GM23338 (cell line): Measurements from ENCODE around the gene LEKR1. TPM values are rescaled to one million over a fixed set of nuclear protein-coding genes. Genes with fewer than 3 reads are reported as not detected.

Experiments used
- ATAC-seq: fragments of 200-7000 bp; cut with Tn5 transposase; 3 replicates; pipeline ENCODE4 v1.9.1; 2020
- DNase-seq: peaks from one replicate; pipeline ENCODE4 v3.0.0-alpha.2; 2015; ENCODE audit warnings: low spot score
- H2AFZ ChIP-seq: fragments of 200-600 bp; sonication (generic); 2 replicates; pipeline ENCODE4 v1.8.0; 2016; ENCODE audit warnings: antibody characterized with exemption, mild to moderate bottlenecking, moderate library complexity
- H3F3A ChIP-seq: fragments of 200-600 bp; sonication (generic); replicated peaks from 2 replicates; pipeline ENCODE4 v1.8.0; 2017; ENCODE audit warnings: antibody characterized with exemption, mixed run types, low read depth
- H3K27ac ChIP-seq: fragments of 200-600 bp; sonication (generic); 2 replicates; pipeline ENCODE4 v1.6.1; 2016; ENCODE audit warnings: low read depth
- H3K27me3 ChIP-seq: fragments of 200-600 bp; sonication (generic); 2 replicates; pipeline ENCODE4 v1.8.0; 2016; ENCODE audit warnings: mild to moderate bottlenecking, mixed run types, moderate library complexity; ENCODE audit not compliant: insufficient read depth
- H3K36me3 ChIP-seq: fragments of 200-600 bp; sonication (generic); 2 replicates; pipeline ENCODE4 v1.8.0; 2016; ENCODE audit warnings: mild to moderate bottlenecking; ENCODE audit not compliant: insufficient read depth
- H3K4me1 ChIP-seq: fragments of 200-600 bp; sonication (generic); 2 replicates; pipeline ENCODE4 v1.8.0; 2016; ENCODE audit warnings: mild to moderate bottlenecking, moderate library complexity; ENCODE audit not compliant: insufficient read depth
- H3K4me2 ChIP-seq: fragments of 200-600 bp; sonication (generic); 2 replicates; pipeline ENCODE4 v1.7.1; 2017; ENCODE audit warnings: mixed run types
- H3K4me3 ChIP-seq: fragments of 200-600 bp; sonication (generic); 2 replicates; pipeline ENCODE4 v1.6.1; 2016; ENCODE audit warnings: mixed run types
- H3K79me2 ChIP-seq: fragments of 200-600 bp; sonication (generic); replicated peaks from 2 replicates; pipeline ENCODE4 v1.8.0; 2017; ENCODE audit warnings: mild to moderate bottlenecking; ENCODE audit not compliant: insufficient read depth
- H3K9me2 ChIP-seq: fragments of 200-600 bp; sonication (generic); 2 replicates; pipeline ENCODE4 v1.8.0; 2017; ENCODE audit not compliant: insufficient read depth
- H4K20me1 ChIP-seq: fragments of 200-600 bp; sonication (generic); replicated peaks from 2 replicates; pipeline ENCODE4 v1.8.0; 2017; ENCODE audit warnings: mild to moderate bottlenecking; ENCODE audit not compliant: insufficient read depth
- H3K27ac Mint-ChIP-seq: 2 replicates; pipeline ENCODE4 v1.8.0; 2020; ENCODE audit warnings: inconsistent platforms, mild to moderate bottlenecking, moderate library complexity, mixed read lengths
- H3K27me3 Mint-ChIP-seq: 3 replicates; pipeline ENCODE4 v1.8.0; 2022; ENCODE audit warnings: low read depth, mild to moderate bottlenecking, moderate library complexity, mixed read lengths, inconsistent platforms; ENCODE audit not compliant: insufficient read depth, poor library complexity
- H3K36me3 Mint-ChIP-seq: 3 replicates; pipeline ENCODE4 v1.8.0; 2021; ENCODE audit warnings: low read depth, mild to moderate bottlenecking, inconsistent platforms, moderate library complexity, mixed read lengths
- H3K4me1 Mint-ChIP-seq: 3 replicates; pipeline ENCODE4 v1.8.0; 2020; ENCODE audit warnings: mild to moderate bottlenecking, inconsistent platforms, mixed read lengths
- H3K4me3 Mint-ChIP-seq: 3 replicates; pipeline ENCODE4 v1.8.0; 2021; ENCODE audit warnings: moderate library complexity, mild to moderate bottlenecking, inconsistent platforms, mixed read lengths
- H3K9me3 Mint-ChIP-seq: 3 replicates; pipeline ENCODE4 v1.8.0; 2020; ENCODE audit warnings: moderate library complexity, mild to moderate bottlenecking, inconsistent platforms, mixed read lengths
- CREB1 ChIP-seq: fragments of 250-450 bp; sonication (Bioruptor Pico); IDR thresholded peaks from 2 replicates; pipeline ENCODE4 v1.5.0; 2020; ENCODE audit warnings: low read depth, mild to moderate bottlenecking, moderate library complexity
- EZH2 ChIP-seq: fragments of 200-600 bp; sonication (generic); IDR thresholded peaks from one replicate; pipeline ENCODE4 v1.8.0; 2017; ENCODE audit warnings: antibody characterized with exemption, mild to moderate bottlenecking, low read depth; ENCODE audit not compliant: unreplicated experiment
- EZH2phosphoT487 ChIP-seq: fragments of 200-600 bp; sonication (generic); IDR thresholded peaks from one replicate; pipeline ENCODE4 v1.8.1; 2018; ENCODE audit warnings: antibody characterized with exemption; ENCODE audit not compliant: unreplicated experiment
- JUNB ChIP-seq: IDR thresholded peaks from one replicate; pipeline ENCODE4 v1.6.1; 2016; ENCODE audit warnings: antibody characterized with exemption; ENCODE audit not compliant: unreplicated experiment
- NANOG ChIP-seq: IDR thresholded peaks from 2 replicates; pipeline ENCODE4 v1.6.1; 2016; ENCODE audit warnings: antibody characterized with exemption, borderline replicate concordance
- POLR2AphosphoS5 ChIP-seq: IDR thresholded peaks from 2 replicates; pipeline ENCODE4 v1.6.1; 2016; ENCODE audit warnings: antibody characterized with exemption, low read depth
- STAT1 ChIP-seq: IDR thresholded peaks from one replicate; pipeline ENCODE4 v1.6.1; 2016; ENCODE audit warnings: antibody characterized with exemption; ENCODE audit not compliant: unreplicated experiment
- ZNF114 ChIP-seq: fragments of 250-450 bp; sonication (Bioruptor Pico); IDR thresholded peaks from 2 replicates; pipeline ENCODE4 v1.5.0; 2020; ENCODE audit warnings: mild to moderate bottlenecking, moderate library complexity
- ZNF331 ChIP-seq: fragments of 250-450 bp; sonication (Bioruptor Pico); IDR thresholded peaks from 2 replicates; pipeline ENCODE4 v1.5.0; 2020; ENCODE audit warnings: low read depth, mild to moderate bottlenecking, moderate library complexity
- polyA plus RNA-seq: library from polyadenylated mRNA; unstranded; fragments of >200 nt; fragmentation: Nextera tagmentation; extraction: Ambion mirVana; gene quantifications from 2 replicates; pipeline ENCODE4 v1.2.1, GENCODE V29; 2016
- total RNA-seq: library from RNA; depleted of rRNA; stranded (reverse); fragments of >200 nt; shearing (Covaris generic); gene quantifications from 2 replicates; pipeline ENCODE4 v1.2.3, GENCODE V29; 2014
- TF ChIP-seq, protein P1 (sequence below): IDR thresholded peaks from one replicate; pipeline ENCODE4 v1.6.1; 2018; ENCODE audit warnings: antibody characterized with exemption; ENCODE audit not compliant: unreplicated experiment
- TF ChIP-seq, protein P2 (sequence below): IDR thresholded peaks from 2 replicates; pipeline ENCODE4 v1.6.1; 2016; ENCODE audit warnings: antibody characterized with exemption
- TF ChIP-seq, protein P3 (sequence below), 2 experiments: fragments of 200-600 bp in 1 of 2; sonication (generic) in 1 of 2; conservative IDR thresholded peaks; 2 replicates each; pipeline versions ENCODE4 v1.5.1 to v1.6.1; 2016 to 2017; ENCODE audit warnings: antibody characterized with exemption in 2 of 2, low read depth in 2 of 2, mild to moderate bottlenecking in 2 of 2, moderate library complexity in 1 of 2
- TF ChIP-seq, protein P4 (sequence below): fragments of 250-450 bp; sonication (Bioruptor Pico); IDR thresholded peaks from 2 replicates; pipeline ENCODE4 v1.5.0; 2020; ENCODE audit warnings: mild to moderate bottlenecking, moderate library complexity

LEKR1 gene
- total and polyA plus RNA-seq, 2 experiments from 2014 or later = not detected

DNA sequence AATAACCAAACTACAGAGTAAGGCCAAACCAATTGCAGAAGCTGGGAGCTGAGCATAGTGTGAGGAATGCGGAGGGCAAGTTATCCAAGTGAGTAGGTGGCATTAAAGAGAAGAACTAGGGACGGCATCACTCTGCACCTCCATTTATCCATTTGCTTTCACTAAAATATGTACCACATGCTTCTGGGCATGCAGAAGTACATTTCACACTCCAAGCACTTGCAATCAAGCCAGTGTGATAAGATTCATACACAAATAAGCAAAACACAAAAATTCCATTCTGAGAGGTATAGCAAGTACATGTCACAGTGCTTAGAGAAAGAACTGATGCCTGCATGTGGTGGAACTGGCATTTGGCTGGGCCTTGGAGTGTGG, 252.6 kb downstream of the LEKR1 start:
- Histone ChIP-seq H3K27me3 (no peaks in the 10 kb centered on the region), H3K79me2 (no peaks in the 10 kb centered on the region), H2AFZ (no peak overlapping the region), H3K4me3 (no peak overlapping the region), H3K27ac (no peak overlapping the region), H3K4me2 (no peak overlapping the region), H3F3A (no peaks in the 10 kb centered on the region), H3K4me1 (peaks cover 3% of the 10 kb centered on the region; the same call in 1 of the 2 replicates), H3K9me2 (no peaks in the 10 kb centered on the region), H3K36me3 (no peaks in the 10 kb centered on the region), H4K20me1 (no peaks in the 10 kb centered on the region)
- Mint-ChIP-seq H3K27ac (no peak overlapping the region), H3K4me1 (peaks cover 23% of the 10 kb centered on the region; the same call in 2 of the 3 replicates), H3K9me3 (no peaks in the 10 kb centered on the region), H3K27me3 (peaks cover 2% of the 10 kb centered on the region), H3K36me3 (no peaks in the 10 kb centered on the region), H3K4me3 (no peak overlapping the region)
- DNase-seq (no peak), ATAC-seq (no peak)
- TF ChIP-seq CREB1 (CRISPR knock-in tag) (no peak), EZH2 (no peak), EZH2phosphoT487 (no peak), STAT1 (no peak), ZNF114 (CRISPR knock-in tag) (no peak), ZNF331 (CRISPR knock-in tag) (no peak), POLR2AphosphoS5 (no peak), JUNB (no peak), NANOG (no peak)
- TF ChIP-seq, protein P1, sequence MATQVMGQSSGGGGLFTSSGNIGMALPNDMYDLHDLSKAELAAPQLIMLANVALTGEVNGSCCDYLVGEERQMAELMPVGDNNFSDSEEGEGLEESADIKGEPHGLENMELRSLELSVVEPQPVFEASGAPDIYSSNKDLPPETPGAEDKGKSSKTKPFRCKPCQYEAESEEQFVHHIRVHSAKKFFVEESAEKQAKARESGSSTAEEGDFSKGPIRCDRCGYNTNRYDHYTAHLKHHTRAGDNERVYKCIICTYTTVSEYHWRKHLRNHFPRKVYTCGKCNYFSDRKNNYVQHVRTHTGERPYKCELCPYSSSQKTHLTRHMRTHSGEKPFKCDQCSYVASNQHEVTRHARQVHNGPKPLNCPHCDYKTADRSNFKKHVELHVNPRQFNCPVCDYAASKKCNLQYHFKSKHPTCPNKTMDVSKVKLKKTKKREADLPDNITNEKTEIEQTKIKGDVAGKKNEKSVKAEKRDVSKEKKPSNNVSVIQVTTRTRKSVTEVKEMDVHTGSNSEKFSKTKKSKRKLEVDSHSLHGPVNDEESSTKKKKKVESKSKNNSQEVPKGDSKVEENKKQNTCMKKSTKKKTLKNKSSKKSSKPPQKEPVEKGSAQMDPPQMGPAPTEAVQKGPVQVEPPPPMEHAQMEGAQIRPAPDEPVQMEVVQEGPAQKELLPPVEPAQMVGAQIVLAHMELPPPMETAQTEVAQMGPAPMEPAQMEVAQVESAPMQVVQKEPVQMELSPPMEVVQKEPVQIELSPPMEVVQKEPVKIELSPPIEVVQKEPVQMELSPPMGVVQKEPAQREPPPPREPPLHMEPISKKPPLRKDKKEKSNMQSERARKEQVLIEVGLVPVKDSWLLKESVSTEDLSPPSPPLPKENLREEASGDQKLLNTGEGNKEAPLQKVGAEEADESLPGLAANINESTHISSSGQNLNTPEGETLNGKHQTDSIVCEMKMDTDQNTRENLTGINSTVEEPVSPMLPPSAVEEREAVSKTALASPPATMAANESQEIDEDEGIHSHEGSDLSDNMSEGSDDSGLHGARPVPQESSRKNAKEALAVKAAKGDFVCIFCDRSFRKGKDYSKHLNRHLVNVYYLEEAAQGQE = no peak
- TF ChIP-seq, protein P2, sequence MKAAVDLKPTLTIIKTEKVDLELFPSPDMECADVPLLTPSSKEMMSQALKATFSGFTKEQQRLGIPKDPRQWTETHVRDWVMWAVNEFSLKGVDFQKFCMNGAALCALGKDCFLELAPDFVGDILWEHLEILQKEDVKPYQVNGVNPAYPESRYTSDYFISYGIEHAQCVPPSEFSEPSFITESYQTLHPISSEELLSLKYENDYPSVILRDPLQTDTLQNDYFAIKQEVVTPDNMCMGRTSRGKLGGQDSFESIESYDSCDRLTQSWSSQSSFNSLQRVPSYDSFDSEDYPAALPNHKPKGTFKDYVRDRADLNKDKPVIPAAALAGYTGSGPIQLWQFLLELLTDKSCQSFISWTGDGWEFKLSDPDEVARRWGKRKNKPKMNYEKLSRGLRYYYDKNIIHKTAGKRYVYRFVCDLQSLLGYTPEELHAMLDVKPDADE = no peak
- TF ChIP-seq, protein P3, sequence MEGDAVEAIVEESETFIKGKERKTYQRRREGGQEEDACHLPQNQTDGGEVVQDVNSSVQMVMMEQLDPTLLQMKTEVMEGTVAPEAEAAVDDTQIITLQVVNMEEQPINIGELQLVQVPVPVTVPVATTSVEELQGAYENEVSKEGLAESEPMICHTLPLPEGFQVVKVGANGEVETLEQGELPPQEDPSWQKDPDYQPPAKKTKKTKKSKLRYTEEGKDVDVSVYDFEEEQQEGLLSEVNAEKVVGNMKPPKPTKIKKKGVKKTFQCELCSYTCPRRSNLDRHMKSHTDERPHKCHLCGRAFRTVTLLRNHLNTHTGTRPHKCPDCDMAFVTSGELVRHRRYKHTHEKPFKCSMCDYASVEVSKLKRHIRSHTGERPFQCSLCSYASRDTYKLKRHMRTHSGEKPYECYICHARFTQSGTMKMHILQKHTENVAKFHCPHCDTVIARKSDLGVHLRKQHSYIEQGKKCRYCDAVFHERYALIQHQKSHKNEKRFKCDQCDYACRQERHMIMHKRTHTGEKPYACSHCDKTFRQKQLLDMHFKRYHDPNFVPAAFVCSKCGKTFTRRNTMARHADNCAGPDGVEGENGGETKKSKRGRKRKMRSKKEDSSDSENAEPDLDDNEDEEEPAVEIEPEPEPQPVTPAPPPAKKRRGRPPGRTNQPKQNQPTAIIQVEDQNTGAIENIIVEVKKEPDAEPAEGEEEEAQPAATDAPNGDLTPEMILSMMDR (conservative IDR thresholded peaks at IDR 0.05; ENCODE audit: low read depth in 2 of 2) = no peak
- TF ChIP-seq, protein P4, sequence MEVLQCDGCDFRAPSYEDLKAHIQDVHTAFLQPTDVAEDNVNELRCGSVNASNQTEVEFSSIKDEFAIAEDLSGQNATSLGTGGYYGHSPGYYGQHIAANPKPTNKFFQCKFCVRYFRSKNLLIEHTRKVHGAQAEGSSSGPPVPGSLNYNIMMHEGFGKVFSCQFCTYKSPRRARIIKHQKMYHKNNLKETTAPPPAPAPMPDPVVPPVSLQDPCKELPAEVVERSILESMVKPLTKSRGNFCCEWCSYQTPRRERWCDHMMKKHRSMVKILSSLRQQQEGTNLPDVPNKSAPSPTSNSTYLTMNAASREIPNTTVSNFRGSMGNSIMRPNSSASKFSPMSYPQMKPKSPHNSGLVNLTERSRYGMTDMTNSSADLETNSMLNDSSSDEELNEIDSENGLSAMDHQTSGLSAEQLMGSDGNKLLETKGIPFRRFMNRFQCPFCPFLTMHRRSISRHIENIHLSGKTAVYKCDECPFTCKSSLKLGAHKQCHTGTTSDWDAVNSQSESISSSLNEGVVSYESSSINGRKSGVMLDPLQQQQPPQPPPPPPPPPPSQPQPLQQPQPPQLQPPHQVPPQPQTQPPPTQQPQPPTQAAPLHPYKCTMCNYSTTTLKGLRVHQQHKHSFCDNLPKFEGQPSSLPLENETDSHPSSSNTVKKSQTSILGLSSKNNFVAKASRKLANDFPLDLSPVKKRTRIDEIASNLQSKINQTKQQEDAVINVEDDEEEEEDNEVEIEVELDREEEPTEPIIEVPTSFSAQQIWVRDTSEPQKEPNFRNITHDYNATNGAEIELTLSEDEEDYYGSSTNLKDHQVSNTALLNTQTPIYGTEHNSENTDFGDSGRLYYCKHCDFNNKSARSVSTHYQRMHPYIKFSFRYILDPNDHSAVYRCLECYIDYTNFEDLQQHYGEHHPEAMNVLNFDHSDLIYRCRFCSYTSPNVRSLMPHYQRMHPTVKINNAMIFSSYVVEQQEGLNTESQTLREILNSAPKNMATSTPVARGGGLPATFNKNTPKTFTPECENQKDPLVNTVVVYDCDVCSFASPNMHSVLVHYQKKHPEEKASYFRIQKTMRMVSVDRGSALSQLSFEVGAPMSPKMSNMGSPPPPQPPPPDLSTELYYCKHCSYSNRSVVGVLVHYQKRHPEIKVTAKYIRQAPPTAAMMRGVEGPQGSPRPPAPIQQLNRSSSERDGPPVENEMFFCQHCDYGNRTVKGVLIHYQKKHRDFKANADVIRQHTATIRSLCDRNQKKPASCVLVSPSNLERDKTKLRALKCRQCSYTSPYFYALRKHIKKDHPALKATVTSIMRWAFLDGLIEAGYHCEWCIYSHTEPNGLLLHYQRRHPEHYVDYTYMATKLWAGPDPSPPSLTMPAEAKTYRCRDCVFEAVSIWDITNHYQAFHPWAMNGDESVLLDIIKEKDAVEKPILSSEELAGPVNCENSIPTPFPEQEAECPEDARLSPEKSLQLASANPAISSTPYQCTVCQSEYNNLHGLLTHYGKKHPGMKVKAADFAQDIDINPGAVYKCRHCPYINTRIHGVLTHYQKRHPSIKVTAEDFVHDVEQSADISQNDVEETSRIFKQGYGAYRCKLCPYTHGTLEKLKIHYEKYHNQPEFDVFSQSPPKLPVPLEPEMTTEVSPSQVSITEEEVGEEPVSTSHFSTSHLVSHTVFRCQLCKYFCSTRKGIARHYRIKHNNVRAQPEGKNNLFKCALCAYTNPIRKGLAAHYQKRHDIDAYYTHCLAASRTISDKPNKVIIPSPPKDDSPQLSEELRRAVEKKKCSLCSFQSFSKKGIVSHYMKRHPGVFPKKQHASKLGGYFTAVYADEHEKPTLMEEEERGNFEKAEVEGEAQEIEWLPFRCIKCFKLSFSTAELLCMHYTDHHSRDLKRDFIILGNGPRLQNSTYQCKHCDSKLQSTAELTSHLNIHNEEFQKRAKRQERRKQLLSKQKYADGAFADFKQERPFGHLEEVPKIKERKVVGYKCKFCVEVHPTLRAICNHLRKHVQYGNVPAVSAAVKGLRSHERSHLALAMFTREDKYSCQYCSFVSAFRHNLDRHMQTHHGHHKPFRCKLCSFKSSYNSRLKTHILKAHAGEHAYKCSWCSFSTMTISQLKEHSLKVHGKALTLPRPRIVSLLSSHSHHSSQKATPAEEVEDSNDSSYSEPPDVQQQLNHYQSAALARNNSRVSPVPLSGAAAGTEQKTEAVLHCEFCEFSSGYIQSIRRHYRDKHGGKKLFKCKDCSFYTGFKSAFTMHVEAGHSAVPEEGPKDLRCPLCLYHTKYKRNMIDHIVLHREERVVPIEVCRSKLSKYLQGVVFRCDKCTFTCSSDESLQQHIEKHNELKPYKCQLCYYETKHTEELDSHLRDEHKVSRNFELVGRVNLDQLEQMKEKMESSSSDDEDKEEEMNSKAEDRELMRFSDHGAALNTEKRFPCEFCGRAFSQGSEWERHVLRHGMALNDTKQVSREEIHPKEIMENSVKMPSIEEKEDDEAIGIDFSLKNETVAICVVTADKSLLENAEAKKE = no peak
